Common myeloid progenitor, CD34-positive (primary cell): ENCODE data around the gene NUDT22.

Source experiments
- CTCF ChIA-PET: fragments of 350-600 bp; sonication (Branson Sonifier 250); formaldehyde crosslinking; loops from one replicate; lab custom pipeline; 2021; ENCODE audit warnings: antibody characterized with exemption; lab: Charles Lee
- POLR2A ChIA-PET: fragments of 350-600 bp; sonication (Branson Sonifier 250); formaldehyde crosslinking; loops from one replicate; lab custom pipeline; 2021; ENCODE audit warnings: antibody characterized with exemption; lab: Charles Lee
- DNase-seq, 3 donors: peaks; one replicate each; pipeline versions ENCODE4 v3.0.0 to v3.0.0-alpha.2; 2013
- H3K27ac ChIP-seq, 2 experiments: 1 replicate in 1 of 2; 2 replicates in 1 of 2; pipeline ENCODE4 v1.7.0; 2013; ENCODE audit warnings: inconsistent platforms in 2 of 2, low read length in 2 of 2, mild to moderate bottlenecking in 2 of 2, low read depth in 1 of 2, moderate library complexity in 1 of 2; ENCODE audit not compliant: severe bottlenecking in 2 of 2, insufficient read depth in 1 of 2, poor library complexity in 1 of 2
- H3K27me3 ChIP-seq, 5 experiments: replicated peaks in 2 of 5; 1 replicate in 3 of 5; 2 replicates in 2 of 5; pipeline versions ENCODE4 v1.6.1 to v1.7.0; 2013; ENCODE audit warnings: low read length in 4 of 5, mild to moderate bottlenecking in 2 of 5, moderate library complexity in 2 of 5, inconsistent platforms in 1 of 5; ENCODE audit not compliant: insufficient read depth in 5 of 5, control insufficient read depth in 4 of 5
- H3K36me3 ChIP-seq, 4 experiments: 1 replicate in 2 of 4; 2 replicates in 2 of 4; pipeline versions ENCODE4 v1.6.1 to v1.7.0; 2013; ENCODE audit warnings: low read length in 3 of 4, control low read depth in 1 of 4, mild to moderate bottlenecking in 1 of 4; ENCODE audit not compliant: control insufficient read depth in 4 of 4, insufficient read depth in 4 of 4
- H3K4me1 ChIP-seq, 4 experiments: 1 replicate in 3 of 4; 2 replicates in 1 of 4; pipeline versions ENCODE4 v1.6.1 to v1.7.1; 2013; ENCODE audit warnings: low read length in 3 of 4, mild to moderate bottlenecking in 3 of 4, control low read depth in 1 of 4, inconsistent platforms in 1 of 4, moderate library complexity in 1 of 4; ENCODE audit not compliant: control insufficient read depth in 4 of 4, insufficient read depth in 4 of 4; ENCODE audit errors: control extremely low read depth in 1 of 4
- H3K4me3 ChIP-seq, 7 experiments: 1 replicate in 4 of 7; 2 replicates in 3 of 7; pipeline versions ENCODE4 v1.5.1 to v1.7.0; 2013; ENCODE audit warnings: mild to moderate bottlenecking in 7 of 7, low read length in 6 of 7, moderate library complexity in 6 of 7, inconsistent platforms in 2 of 7, low read depth in 2 of 7, control low read depth in 1 of 7; ENCODE audit not compliant: insufficient read depth in 4 of 7, control insufficient read depth in 1 of 7; ENCODE audit errors: extremely low read depth in 1 of 7
- H3K9me3 ChIP-seq, 5 experiments: 1 replicate in 4 of 5; 2 replicates in 1 of 5; pipeline versions ENCODE4 v1.6.1 to v1.7.1; 2013; ENCODE audit warnings: low read length in 4 of 5, mild to moderate bottlenecking in 2 of 5, inconsistent platforms in 1 of 5, low read depth in 1 of 5, moderate library complexity in 1 of 5; ENCODE audit not compliant: control insufficient read depth in 4 of 5, insufficient read depth in 2 of 5; ENCODE audit errors: control extremely low read depth in 1 of 5
- WGBS: methylation state at CpG from one replicate; pipeline ENCODE4 v1.1.5; 2013; ENCODE audit not compliant: insufficient coverage; 5-methylcytosine and 5-hydroxymethylcytosine counted together

Gene NUDT22

DNA sequence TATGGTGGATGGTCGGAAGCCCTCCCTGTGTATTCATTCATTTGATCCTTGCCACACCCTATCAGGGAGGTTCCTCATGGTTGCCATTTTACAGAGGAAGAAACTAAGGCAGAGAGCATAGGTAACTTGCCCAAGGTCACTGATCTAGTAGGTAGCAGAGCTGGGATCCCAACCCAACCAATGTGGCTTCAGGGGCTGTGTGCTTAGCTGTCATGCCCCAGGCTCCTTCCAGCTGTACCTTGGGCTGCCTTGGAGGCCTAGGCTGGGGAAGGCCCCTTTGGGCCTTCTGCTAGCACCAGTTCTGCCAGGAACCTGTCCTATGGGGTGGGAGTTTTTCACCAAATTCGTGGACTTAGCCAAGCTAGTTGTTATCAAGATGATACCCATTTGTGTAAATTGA lies 49.8 kb downstream of the NUDT22 start:
- H3K27ac ChIP-seq: no peak overlapping the region
- H3K9me3 ChIP-seq: no peaks in the 10 kb centered on the region
- H3K27me3 ChIP-seq: no peaks in the 10 kb centered on the region
- peaks cover 0 to 15% (median 10%) of the 10 kb centered on the region in 4 experiments for H3K4me1 ChIP-seq
- ChIA-PET CTCF (interaction anchor here (0.8 to 4.8 kb wide), 3 partner anchors 25 to 72 kb away, joined by 3 to 19 read pairs (median 4); partner anchors contain the start of gene CATSPERZ), POLR2A (interaction anchor here (0.6 kb wide), 2 partner anchors 21 to 1618 kb away, joined by 3 to 5 read pairs; no protein-coding TSS in a partner anchor)
- peaks cover 4 to 29% (median 22%) of the 10 kb centered on the region in 4 experiments for H3K36me3 ChIP-seq
- no peak for DNase-seq
- no peak overlapping the region for H3K4me3 ChIP-seq
- WGBS: 100% methylated on average over 1 of the region's 2 CpGs

DNA sequence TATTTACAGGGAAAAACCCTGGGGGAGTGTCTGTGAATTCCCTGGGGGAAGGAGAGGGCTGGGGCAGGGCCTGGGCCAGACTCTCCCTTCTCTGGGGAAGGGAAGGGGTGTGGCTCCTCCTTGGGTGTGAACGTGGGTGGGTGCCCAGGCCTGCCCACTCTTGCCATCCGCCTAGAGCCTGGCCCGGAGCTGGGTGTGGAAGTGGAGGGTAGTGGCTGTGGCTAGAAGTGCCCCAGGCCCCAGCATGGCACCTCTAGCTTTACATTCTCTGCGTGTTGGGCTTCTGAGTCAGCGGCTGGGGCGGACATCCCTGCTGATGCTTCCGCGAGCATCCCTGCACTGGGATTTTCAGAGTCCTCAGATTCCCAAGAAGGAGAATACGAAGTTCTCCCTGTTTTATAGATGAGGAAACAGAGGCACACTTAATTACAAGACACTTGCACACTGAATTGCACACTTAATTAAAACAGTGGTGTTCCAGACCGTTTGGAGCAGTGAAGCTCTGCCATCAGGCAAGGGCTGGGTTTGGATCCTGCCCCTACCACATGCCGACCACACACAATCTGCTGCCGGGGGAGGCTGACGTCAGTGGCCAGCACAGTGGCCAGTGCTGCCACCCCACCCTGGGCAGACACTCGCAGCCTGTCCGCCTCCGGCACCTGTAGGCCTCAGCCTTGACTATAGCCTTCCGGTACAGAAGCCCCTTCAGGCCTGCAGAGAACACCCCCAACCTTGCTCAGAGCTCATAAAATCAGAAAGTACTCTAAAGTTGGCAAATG lies 50.8 kb downstream of the NUDT22 start:
- Histone ChIP-seq H3K9me3 (no peaks in the 10 kb centered on the region), H3K27ac (no peak overlapping the region), H3K4me3 (no peak overlapping the region), H3K4me1 (peaks cover 0 to 9% (median 5%) of the 10 kb centered on the region in 4 experiments), H3K36me3 (peaks cover 4 to 33% (median 24%) of the 10 kb centered on the region in 4 experiments), H3K27me3 (no peaks in the 10 kb centered on the region)
- DNase-seq: no peak
- ChIA-PET CTCF (interaction anchor here (0.6 to 4.8 kb wide), 7 partner anchors 9 to 48 kb away, joined by 3 to 19 read pairs (median 3); partner anchors contain the start of genes CATSPERZ and GPR137), POLR2A (no interaction called here)
- 99% methylated on average over 14 of the region's 17 CpGs for WGBS

DNA sequence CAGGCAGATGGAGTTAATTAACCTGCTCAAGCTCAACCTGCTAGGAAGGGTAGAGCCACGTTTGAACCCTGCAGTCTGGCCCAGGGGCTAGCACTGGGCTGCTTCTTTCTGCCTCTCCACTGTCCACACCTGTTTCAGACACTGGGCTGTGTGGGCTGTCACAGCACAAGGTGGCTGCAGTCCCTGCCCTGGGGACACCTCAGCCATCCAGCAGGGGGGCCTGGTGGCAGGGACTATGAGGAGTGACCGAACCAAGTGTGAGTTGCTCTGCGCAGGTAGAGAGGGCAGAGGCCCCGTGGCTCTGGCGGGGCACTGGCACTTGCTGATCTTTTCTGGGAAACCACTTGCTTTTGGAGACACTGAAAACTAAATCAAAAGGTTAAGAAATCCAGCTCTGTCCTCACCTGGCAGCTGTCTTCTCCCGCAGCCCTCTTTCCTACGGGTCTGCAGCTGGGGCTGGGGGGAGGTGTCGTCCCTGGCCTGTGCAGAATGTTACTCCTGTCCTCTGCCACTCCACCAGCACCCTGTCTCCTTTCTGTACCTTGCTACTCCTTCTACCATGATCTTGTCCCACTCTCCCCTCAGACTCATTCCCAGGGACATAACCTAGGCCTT lies 52.6 kb downstream of the NUDT22 start:
- DNase-seq: no peak
- CTCF ChIA-PET: interaction anchor here (0.7 to 4.8 kb wide), 4 partner anchors 11 to 54 kb away, joined by 3 to 19 read pairs (median 4); partner anchors contain the start of gene CATSPERZ
- Histone ChIP-seq H3K9me3 (no peaks in the 10 kb centered on the region), H3K4me3 (no peak overlapping the region), H3K27me3 (no peaks in the 10 kb centered on the region), H3K4me1 (peaks cover 0 to 5% (median under 1%) of the 10 kb centered on the region in 4 experiments), H3K27ac (no peak overlapping the region), H3K36me3 (peaks cover 6 to 33% (median 24%) of the 10 kb centered on the region in 4 experiments)
- POLR2A ChIA-PET: no interaction called here
- WGBS: 93% methylated on average over 8 of the region's 8 CpGs
